GM13976 (cell line): ENCODE data around the gene SLC6A6.

Experiments
- DNase-seq: peaks from one replicate; pipeline ENCODE4 v3.0.0; 2012; ENCODE audit warnings: low spot score
- in situ Hi-C: fragments of 300-500 bp; cut with MboI; formaldehyde crosslinking; loops from one replicate; pipeline ENCODE4 v1.12.0; 2022; ENCODE audit warnings: low sequenced_read_pairs, mixed read lengths, inconsistent platforms; ENCODE audit not compliant: unreplicated experiment
- TF ChIP-seq, protein P1 (sequence below): IDR thresholded peaks from 2 replicates; pipeline ENCODE4 v1.5.1; 2012; ENCODE audit warnings: borderline replicate concordance, mild to moderate bottlenecking; ENCODE audit not compliant: insufficient read depth; ENCODE audit errors: extremely low read depth, missing control alignments, control extremely low read depth

SLC6A6 gene

DNA sequence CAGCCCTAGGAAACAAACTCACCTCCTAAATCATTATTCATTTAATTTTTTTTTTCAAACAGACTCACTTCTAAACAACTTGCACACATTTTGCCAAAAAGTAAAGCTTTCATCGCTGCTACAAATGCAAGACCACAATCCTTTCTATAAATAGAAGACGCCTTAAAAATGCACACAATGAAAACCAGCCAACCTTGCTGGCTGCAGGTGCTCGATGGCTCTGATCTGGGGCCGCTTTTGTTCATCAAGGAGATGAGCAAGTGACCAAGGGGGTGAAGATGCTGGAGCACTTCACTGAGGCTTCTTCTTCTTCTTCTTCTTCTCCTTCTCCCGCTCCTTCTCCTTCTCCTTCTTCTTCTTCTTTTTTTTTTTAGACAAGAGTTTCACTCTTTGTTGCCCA, 12.7 kb upstream of the SLC6A6 start:
- TF ChIP-seq, protein P1, sequence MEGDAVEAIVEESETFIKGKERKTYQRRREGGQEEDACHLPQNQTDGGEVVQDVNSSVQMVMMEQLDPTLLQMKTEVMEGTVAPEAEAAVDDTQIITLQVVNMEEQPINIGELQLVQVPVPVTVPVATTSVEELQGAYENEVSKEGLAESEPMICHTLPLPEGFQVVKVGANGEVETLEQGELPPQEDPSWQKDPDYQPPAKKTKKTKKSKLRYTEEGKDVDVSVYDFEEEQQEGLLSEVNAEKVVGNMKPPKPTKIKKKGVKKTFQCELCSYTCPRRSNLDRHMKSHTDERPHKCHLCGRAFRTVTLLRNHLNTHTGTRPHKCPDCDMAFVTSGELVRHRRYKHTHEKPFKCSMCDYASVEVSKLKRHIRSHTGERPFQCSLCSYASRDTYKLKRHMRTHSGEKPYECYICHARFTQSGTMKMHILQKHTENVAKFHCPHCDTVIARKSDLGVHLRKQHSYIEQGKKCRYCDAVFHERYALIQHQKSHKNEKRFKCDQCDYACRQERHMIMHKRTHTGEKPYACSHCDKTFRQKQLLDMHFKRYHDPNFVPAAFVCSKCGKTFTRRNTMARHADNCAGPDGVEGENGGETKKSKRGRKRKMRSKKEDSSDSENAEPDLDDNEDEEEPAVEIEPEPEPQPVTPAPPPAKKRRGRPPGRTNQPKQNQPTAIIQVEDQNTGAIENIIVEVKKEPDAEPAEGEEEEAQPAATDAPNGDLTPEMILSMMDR = no peak
- no peak for DNase-seq
- in situ Hi-C loops = no loop called here

DNA sequence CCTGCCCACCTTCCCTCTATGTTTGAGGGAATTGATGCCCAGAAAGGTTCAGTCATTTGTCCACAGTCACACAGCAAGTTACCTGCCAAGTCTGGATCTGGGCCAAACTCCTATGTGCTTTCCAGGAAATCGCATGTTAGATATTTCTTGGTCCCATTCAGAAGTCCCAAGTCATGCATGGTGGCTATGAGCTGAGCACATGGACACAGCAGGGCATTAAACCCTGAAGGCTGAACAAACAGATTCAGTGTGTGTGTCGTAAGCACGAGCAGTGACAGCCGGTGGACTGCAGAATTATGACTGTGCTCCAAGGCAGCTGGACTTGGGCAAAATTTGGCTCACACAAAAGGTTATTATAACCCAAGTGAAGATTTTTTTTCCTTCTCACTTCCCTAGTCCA, 11.4 kb upstream of the SLC6A6 start:
- in situ Hi-C loops = no loop called here
- DNase-seq = no peak
- TF ChIP-seq, protein P1 = no peak

DNA sequence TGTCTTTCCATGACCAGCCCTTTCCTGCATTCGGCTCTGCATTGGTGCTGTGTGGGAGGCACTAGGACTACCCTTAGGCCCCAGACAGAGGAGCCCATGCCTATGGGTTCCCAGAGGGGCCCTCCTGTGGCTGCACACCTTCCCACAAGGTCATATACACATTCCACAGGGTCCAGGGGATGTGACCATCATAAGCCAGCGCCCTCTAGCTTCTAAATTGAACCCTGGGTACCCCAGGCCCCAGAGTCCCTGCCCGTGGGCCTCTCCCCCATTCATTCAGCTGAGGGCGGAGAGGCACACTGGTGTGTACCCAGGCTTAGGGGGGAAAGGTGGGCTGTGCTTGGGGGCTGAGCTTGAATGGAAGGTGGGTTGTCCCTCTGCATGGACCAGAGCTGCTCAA, 10.2 kb upstream of the SLC6A6 start:
- TF ChIP-seq, protein P1 = no peak
- in situ Hi-C loops = no loop called here
- no peak for DNase-seq

DNA sequence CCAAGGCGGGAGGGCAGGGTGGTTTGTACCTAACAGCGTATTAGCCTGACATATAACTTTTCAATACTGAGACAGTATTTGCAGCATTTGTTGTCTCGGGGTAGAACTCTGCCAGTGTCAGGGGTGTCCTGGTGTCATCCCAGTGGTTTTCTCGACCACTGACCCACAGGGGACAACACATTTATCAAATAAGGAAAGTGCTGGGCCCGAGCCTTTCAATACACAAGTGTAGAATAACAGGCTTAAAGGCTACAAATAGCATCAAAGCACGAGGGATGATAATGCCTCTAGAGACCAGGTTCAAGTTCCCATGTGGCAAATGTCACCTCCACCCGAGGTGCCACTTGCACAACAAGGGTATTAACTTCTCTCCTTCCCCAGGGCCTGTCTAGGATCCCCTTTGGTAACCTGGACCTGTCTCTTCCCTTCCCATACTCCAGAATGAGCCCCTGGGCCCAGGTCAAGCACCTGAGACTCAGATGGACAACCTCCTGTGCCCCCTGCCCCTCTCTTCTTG, 9.5 kb upstream of the SLC6A6 start:
- in situ Hi-C loops = no loop called here

DNA sequence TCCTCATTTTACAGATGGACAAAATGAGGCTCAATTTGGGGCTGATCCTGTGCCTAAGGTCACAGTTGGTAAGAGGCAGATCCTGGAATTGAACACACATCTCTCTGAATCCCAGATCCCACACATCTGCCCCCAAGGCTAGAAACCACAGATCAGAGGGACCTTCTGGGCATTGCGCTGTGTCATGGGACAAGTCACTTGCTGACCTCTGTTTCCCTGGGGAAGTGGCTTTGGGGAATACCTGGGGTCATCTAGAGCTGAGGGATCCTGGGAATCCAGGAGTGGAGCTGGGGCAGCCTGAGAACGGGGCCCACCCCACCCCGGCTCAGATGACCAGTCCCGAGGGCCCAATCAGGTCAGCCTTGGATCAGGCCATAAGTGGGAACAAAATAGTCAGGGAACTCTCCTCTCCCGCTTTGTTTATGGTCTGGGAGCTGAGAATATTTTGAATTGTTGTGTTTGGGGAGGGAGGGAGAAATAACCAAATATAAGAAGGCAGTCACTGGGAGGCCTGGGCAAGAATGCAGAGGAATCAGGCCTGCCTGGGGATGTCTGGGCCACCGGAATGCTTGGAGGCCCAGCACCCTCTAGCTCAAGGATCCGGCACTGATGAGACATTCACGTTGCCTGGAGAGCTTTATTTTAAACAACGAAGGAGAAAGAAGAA, 8.8 kb upstream of the SLC6A6 start:
- TF ChIP-seq, protein P1 = no peak

More for the DNA sequence above, 9.5 kb upstream of the SLC6A6 start:
- TF ChIP-seq, protein P1 = no peak
- no peak for DNase-seq

DNA sequence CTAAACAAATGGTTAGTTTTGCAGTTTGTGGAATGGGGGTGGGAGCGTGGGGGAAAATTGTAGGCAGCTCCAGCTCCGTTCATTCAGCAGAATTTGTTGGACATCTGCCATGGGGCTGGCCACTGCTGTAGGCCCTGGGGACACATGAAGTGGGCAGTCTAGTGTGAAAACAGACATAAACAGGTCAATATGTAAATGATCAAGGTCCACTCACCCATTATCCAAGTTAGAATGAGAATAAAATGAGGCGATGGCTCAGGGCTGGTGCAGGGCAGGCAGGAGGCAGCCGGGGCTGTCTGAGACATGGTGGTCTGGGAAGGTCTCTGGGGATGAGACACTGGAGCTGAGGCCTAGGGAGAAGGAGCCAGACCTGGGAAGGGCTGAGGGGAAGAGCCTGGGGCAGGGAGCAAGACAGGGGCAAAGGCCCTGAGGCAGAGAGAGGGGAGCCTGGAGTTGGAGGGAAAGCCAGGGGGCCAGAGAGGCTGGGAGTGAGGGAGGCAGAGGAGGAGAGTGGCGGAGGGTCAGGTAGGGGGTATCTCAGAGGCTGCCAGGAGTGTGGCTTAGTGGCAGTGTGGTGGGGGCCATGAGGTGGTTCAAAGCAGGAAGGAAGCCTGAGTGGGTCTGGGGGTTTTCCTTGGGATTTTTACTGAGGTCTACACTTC, 6.2 kb upstream of the SLC6A6 start:
- in situ Hi-C loops = no loop called here
- TF ChIP-seq, protein P1 = no peak
- no peak for DNase-seq

More for the DNA sequence above, 8.8 kb upstream of the SLC6A6 start:
- in situ Hi-C loops = no loop called here
- no peak for DNase-seq
